GF-D8 (cell line): ENCODE results near the gene FBXL14.

Source experiments
- DNase-seq: peaks from one replicate; lab custom pipeline; 2025; lab: John Stamatoyannopoulos, UW

Gene FBXL14

GRCh38 chr12:1533602-1534304, 60.6 kb downstream of the FBXL14 start:
- DNase-seq: peak; percentile 13

GRCh38 chr12:1533205-1533601, 61.2 kb downstream of the FBXL14 start:
- peak; percentile 7 for DNase-seq

- no peak for DNase-seq
Observed at GRCh38 chr12:1532375-1533165, 61.8 kb downstream of the FBXL14 start.

- DNase-seq: no peak
Observed at GRCh38 chr12:1531654-1532374, 62.6 kb downstream of the FBXL14 start.

- no peak for DNase-seq
Observed at GRCh38 chr12:1531153-1531653, 63.2 kb downstream of the FBXL14 start.

GRCh38 chr12:1530592-1531152, 63.7 kb downstream of the FBXL14 start:
- DNase-seq: no peak

- DNase-seq: no peak
Observed at GRCh38 chr12:1529862-1530591, 64.4 kb downstream of the FBXL14 start.

GRCh38 chr12:1529228-1529861, 65.0 kb downstream of the FBXL14 start:
- no peak for DNase-seq

- DNase-seq: no peak
Observed at GRCh38 chr12:1528791-1529190, 65.6 kb downstream of the FBXL14 start.

GRCh38 chr12:1527789-1528188, 66.6 kb downstream of the FBXL14 start:
- no peak for DNase-seq

GRCh38 chr12:1525858-1526257, 68.5 kb downstream of the FBXL14 start:
- DNase-seq: peak; percentile 27

- DNase-seq: no peak
Observed at GRCh38 chr12:1523558-1524050, 70.8 kb downstream of the FBXL14 start.

GRCh38 chr12:1523046-1523445, 71.3 kb downstream of the FBXL14 start:
- no peak for DNase-seq

GRCh38 chr12:1519642-1520041, 74.7 kb downstream of the FBXL14 start:
- DNase-seq: no peak

- DNase-seq: no peak
Observed at GRCh38 chr12:1518591-1519516, 75.5 kb downstream of the FBXL14 start.

GRCh38 chr12:1517734-1518525, 76.5 kb downstream of the FBXL14 start:
- DNase-seq: no peak

- DNase-seq: no peak
Observed at GRCh38 chr12:1517007-1517406, 77.4 kb downstream of the FBXL14 start.
